Esophagus squamous epithelium (tissue), 5 donors: ENCODE measurements around the gene CDH13. TPM values are rescaled to one million over a fixed set of nuclear protein-coding genes. Genes with fewer than 3 reads are reported as not detected.

Source experiments
- DNase-seq: peaks from one replicate; lab custom pipeline; 2025; lab: John Stamatoyannopoulos, UW
- H3K27ac ChIP-seq, 4 donors: fragments of 200-600 bp; sonication (generic); one replicate each; pipeline ENCODE4 v1.5.1; 2016 to 2019; ENCODE audit warnings: mild to moderate bottlenecking in 1 of 4
- H3K27me3 ChIP-seq, 4 donors: fragments of 200-600 bp; sonication (generic); 1 replicate in 3 of 4; 2 replicates in 1 of 4; pipeline versions ENCODE4 v1.5.1 to v1.6.0; 2017 to 2021; ENCODE audit warnings: antibody characterized with exemption in 1 of 4
- H3K36me3 ChIP-seq, 3 donors: fragments of 200-600 bp; sonication (generic); one replicate each; pipeline ENCODE4 v1.5.1; 2016 to 2019
- H3K4me1 ChIP-seq, 3 donors: fragments of 200-600 bp; sonication (generic); one replicate each; pipeline ENCODE4 v1.5.1; 2017 to 2019
- H3K4me3 ChIP-seq, 4 donors: fragments of 200-600 bp; sonication (generic); 1 replicate in 3 of 4; 2 replicates in 1 of 4; pipeline ENCODE4 v1.5.1; 2016 to 2019; ENCODE audit warnings: mild to moderate bottlenecking in 2 of 4, moderate library complexity in 1 of 4
- H3K9me3 ChIP-seq, 3 donors: fragments of 200-600 bp; sonication (generic); one replicate each; pipeline ENCODE4 v1.5.1; 2016 to 2019
- CTCF ChIP-seq, 6 experiments: fragments of 450-650 bp in 4 of 6; fragments of 200-600 bp in 2 of 6; sonication (generic) in 2 of 6; IDR thresholded peaks; one replicate each; pipeline ENCODE4 v1.5.1; 2016 to 2019; ENCODE audit warnings: antibody characterized with exemption in 6 of 6, mild to moderate bottlenecking in 4 of 6, moderate library complexity in 4 of 6
- POLR2A ChIP-seq, 4 donors: fragments of 450-650 bp; IDR thresholded peaks; one replicate each; pipeline ENCODE4 v1.6.1; 2017; ENCODE audit warnings: antibody characterized with exemption in 4 of 4, mild to moderate bottlenecking in 4 of 4, moderate library complexity in 3 of 4
- whole genome bisulfite sequencing, 2 donors: methylation state at CpG; one replicate each; pipeline ENCODE4 v1.1.5; 2018; 5-methylcytosine and 5-hydroxymethylcytosine counted together
- intact Hi-C: fragments of 100-400 bp; cut with DNase I; formaldehyde crosslinking; loops from one replicate; pipeline ENCODE4 v1.15.0; 2022
- total RNA-seq, 4 donors: library from RNA; depleted of rRNA; stranded (reverse); fragments of >200 nt; gene quantifications; one replicate each; pipeline ENCODE4 v1.1.0, GENCODE V29; 2016
- donor health status: DM: yes; HTN: yes; CAD: no.

CDH13 gene
- total RNA-seq, 4 donors from 2014 or later, result 6.9 to 31.9 (median 21.1) TPM

GRCh38 chr16:83040174-83040573, 413.4 kb downstream of the CDH13 start:
- no peak overlapping the region for H3K27ac ChIP-seq
- 49 to 73% methylated on average over 4 of the region's 4 CpGs for WGBS, 2 donors
- TF ChIP-seq POLR2A (IDR thresholded peaks at IDR 0.05) (no peak), CTCF (IDR thresholded peaks at IDR 0.05) (no peak)
- H3K27me3 ChIP-seq, result no peaks in the 10 kb centered on the region
- no peak for DNase-seq
- no peak overlapping the region for H3K4me3 ChIP-seq
- no peaks in the 10 kb centered on the region for H3K9me3 ChIP-seq
- H3K4me1 ChIP-seq, result no peaks in the 10 kb centered on the region
- intact Hi-C loops, result no loop called here
- H3K36me3 ChIP-seq, result no peaks in the 10 kb centered on the region

- H3K27me3 ChIP-seq, result no peaks in the 10 kb centered on the region
- 61 to 80% methylated on average over 10 of the region's 10 CpGs for WGBS, 2 donors
- no peaks in the 10 kb centered on the region for H3K36me3 ChIP-seq
- TF ChIP-seq CTCF (IDR thresholded peaks at IDR 0.05) (no peak), POLR2A (IDR thresholded peaks at IDR 0.05) (no peak)
- H3K4me1 ChIP-seq, result no peaks in the 10 kb centered on the region
- intact Hi-C loops, result no loop called here
- no peak overlapping the region for H3K27ac ChIP-seq
- no peak for DNase-seq
- no peak overlapping the region for H3K4me3 ChIP-seq
- no peaks in the 10 kb centered on the region for H3K9me3 ChIP-seq
Measured at GRCh38 chr16:83044589-83044988, 417.8 kb downstream of the CDH13 start.

GRCh38 chr16:83045790-83046189, 419.0 kb downstream of the CDH13 start:
- no peaks in the 10 kb centered on the region for H3K4me1 ChIP-seq
- no peaks in the 10 kb centered on the region for H3K27me3 ChIP-seq
- no peaks in the 10 kb centered on the region for H3K9me3 ChIP-seq
- no peaks in the 10 kb centered on the region for H3K36me3 ChIP-seq
- intact Hi-C loops, result no loop called here
- TF ChIP-seq POLR2A (IDR thresholded peaks at IDR 0.05) (no peak), CTCF (IDR thresholded peaks at IDR 0.05) (no peak)
- DNase-seq, result no peak
- no peak overlapping the region for H3K4me3 ChIP-seq
- H3K27ac ChIP-seq, result no peak overlapping the region

GRCh38 chr16:83046664-83047063, 419.9 kb downstream of the CDH13 start:
- Histone ChIP-seq H3K4me1 (no peaks in the 10 kb centered on the region), H3K9me3 (no peaks in the 10 kb centered on the region), H3K36me3 (no peaks in the 10 kb centered on the region), H3K27ac (no peak overlapping the region), H3K4me3 (no peak overlapping the region), H3K27me3 (no peaks in the 10 kb centered on the region)
- TF ChIP-seq POLR2A (IDR thresholded peaks at IDR 0.05) (no peak), CTCF (IDR thresholded peaks at IDR 0.05) (no peak)
- intact Hi-C loops, result no loop called here
- 17 to 70% methylated on average over 2 of the region's 2 CpGs for WGBS, 2 donors
- DNase-seq, result no peak

- DNase-seq, result no peak
- Histone ChIP-seq H3K27ac (no peak overlapping the region), H3K4me1 (no peaks in the 10 kb centered on the region), H3K4me3 (no peak overlapping the region), H3K27me3 (no peaks in the 10 kb centered on the region), H3K9me3 (no peaks in the 10 kb centered on the region), H3K36me3 (no peaks in the 10 kb centered on the region)
- 74 to 86% methylated on average over 2 of the region's 2 CpGs for WGBS, 2 donors
- TF ChIP-seq CTCF (IDR thresholded peaks at IDR 0.05), result no peak
- no peak for TF ChIP-seq POLR2A (IDR thresholded peaks at IDR 0.05)
- intact Hi-C loops, result no loop called here
Measured at GRCh38 chr16:83051451-83051850, 424.7 kb downstream of the CDH13 start.
